H9 (cell line): Measurements from ENCODE around the gene PPP1R13B. TPM values are rescaled to one million over a fixed set of nuclear protein-coding genes. Genes with fewer than 3 reads are reported as not detected.

ENCODE experiments used
- DNase-seq: peaks from one replicate; pipeline ENCODE4 v3.0.0-alpha.2; 2017
- H2AFZ ChIP-seq: one replicate; pipeline ENCODE4 v1.6.1; 2013; ENCODE audit warnings: mild to moderate bottlenecking, low read length, control low read depth, moderate library complexity
- H2AK5ac ChIP-seq: 2 replicates; pipeline ENCODE4 v1.6.1; 2013; ENCODE audit warnings: low read length, control low read depth, mixed read lengths; ENCODE audit not compliant: insufficient read length
- H2BK120ac ChIP-seq: one replicate; pipeline ENCODE4 v1.6.1; 2013; ENCODE audit warnings: low read depth, mild to moderate bottlenecking, low read length, control low read depth, inconsistent platforms; ENCODE audit not compliant: poor library complexity, severe bottlenecking
- H2BK12ac ChIP-seq: 2 replicates; pipeline ENCODE4 v1.6.1; 2013; ENCODE audit warnings: low read length, control low read depth, mixed read lengths, low read depth; ENCODE audit not compliant: insufficient read length
- H2BK15ac ChIP-seq: 2 replicates; pipeline ENCODE4 v1.6.1; 2013; ENCODE audit warnings: low read depth, low read length, control low read depth
- H2BK20ac ChIP-seq: one replicate; pipeline ENCODE4 v1.6.1; 2013; ENCODE audit warnings: low read depth, mild to moderate bottlenecking, low read length, control low read depth, inconsistent platforms; ENCODE audit not compliant: poor library complexity, severe bottlenecking
- H2BK5ac ChIP-seq: 2 replicates; pipeline ENCODE4 v1.6.1; 2013; ENCODE audit warnings: low read length, control low read depth, mixed read lengths; ENCODE audit not compliant: insufficient read length
- H3K14ac ChIP-seq: 2 replicates; pipeline ENCODE4 v1.6.1; 2013; ENCODE audit warnings: low read length, control low read depth; ENCODE audit not compliant: insufficient read depth
- H3K18ac ChIP-seq: 2 replicates; pipeline ENCODE4 v1.6.1; 2013; ENCODE audit warnings: low read depth, mild to moderate bottlenecking, mixed read lengths, low read length, control low read depth; ENCODE audit not compliant: insufficient read length
- H3K23ac ChIP-seq: 2 replicates; pipeline ENCODE4 v1.6.1; 2013; ENCODE audit warnings: low read length, control low read depth, mixed read lengths, low read depth; ENCODE audit not compliant: insufficient read length
- H3K23me2 ChIP-seq: 2 replicates; pipeline ENCODE4 v1.6.1; 2013; ENCODE audit warnings: low read depth, mild to moderate bottlenecking, mixed read lengths, low read length, control low read depth; ENCODE audit not compliant: insufficient read length, poor library complexity, severe bottlenecking
- H3K27ac ChIP-seq: 2 replicates; pipeline ENCODE4 v1.5.1; 2013; ENCODE audit warnings: low read length, control low read depth, mixed read lengths, low read depth; ENCODE audit not compliant: insufficient read length
- H3K27me3 ChIP-seq: 2 replicates; pipeline ENCODE4 v1.6.1; 2013; ENCODE audit warnings: low read length, control low read depth, inconsistent platforms; ENCODE audit not compliant: insufficient read depth
- H3K4ac ChIP-seq: 2 replicates; pipeline ENCODE4 v1.6.1; 2013; ENCODE audit warnings: low read depth, mild to moderate bottlenecking, control low read depth, inconsistent platforms, low read length, moderate library complexity
- H3K4me1 ChIP-seq: 2 replicates; pipeline ENCODE4 v1.6.1; 2013; ENCODE audit warnings: low read length, control low read depth, inconsistent platforms; ENCODE audit not compliant: insufficient read depth
- H3K4me2 ChIP-seq: 2 replicates; pipeline ENCODE4 v1.6.1; 2013; ENCODE audit warnings: low read length, control low read depth, mixed read lengths; ENCODE audit not compliant: insufficient read length, insufficient read depth
- H3K56ac ChIP-seq: 2 replicates; pipeline ENCODE4 v1.6.1; 2013; ENCODE audit warnings: low read depth, mild to moderate bottlenecking, mixed read lengths, low read length, control low read depth; ENCODE audit not compliant: insufficient read length
- H3K79me1 ChIP-seq: 2 replicates; pipeline ENCODE4 v1.6.1; 2013; ENCODE audit warnings: low read depth, mild to moderate bottlenecking, moderate library complexity, low read length, control low read depth, inconsistent platforms; ENCODE audit not compliant: insufficient read depth, poor library complexity, severe bottlenecking
- H3K79me2 ChIP-seq: 2 replicates; pipeline ENCODE4 v1.6.1; 2013; ENCODE audit warnings: low read length, control low read depth, inconsistent platforms; ENCODE audit not compliant: insufficient read depth
- H3K9ac ChIP-seq: 2 replicates; pipeline ENCODE4 v1.6.1; 2013; ENCODE audit warnings: low read length, control low read depth, mixed read lengths; ENCODE audit not compliant: insufficient read length; ENCODE audit errors: extremely low read depth
- H3K9me3 ChIP-seq: one replicate; pipeline ENCODE4 v1.6.1; 2013; ENCODE audit warnings: low read depth, low read length, inconsistent platforms; ENCODE audit not compliant: control insufficient read depth
- H3T11ph ChIP-seq: one replicate; pipeline ENCODE4 v1.6.1; 2013; ENCODE audit warnings: mild to moderate bottlenecking, low read length, control low read depth, inconsistent platforms
- H4K20me1 ChIP-seq: one replicate; pipeline ENCODE4 v1.6.1; 2013; ENCODE audit not compliant: control insufficient read depth, insufficient read length, insufficient read depth
- H4K5ac ChIP-seq: 2 replicates; pipeline ENCODE4 v1.6.1; 2013; ENCODE audit warnings: low read depth, mild to moderate bottlenecking, mixed read lengths, low read length, control low read depth; ENCODE audit not compliant: insufficient read length
- H4K8ac ChIP-seq: replicated peaks from 2 replicates; pipeline ENCODE4 v1.6.1; 2013; ENCODE audit warnings: low read length, control low read depth, mixed read lengths, low read depth; ENCODE audit not compliant: insufficient read length
- H4K91ac ChIP-seq: 2 replicates; pipeline ENCODE4 v1.6.1; 2013; ENCODE audit warnings: low read depth, mild to moderate bottlenecking, moderate library complexity, mixed read lengths, low read length, control low read depth; ENCODE audit not compliant: insufficient read length
- H3K27ac Mint-ChIP-seq, 3 experiments: 2 replicates in 2 of 3; 3 replicates in 1 of 3; pipeline ENCODE4 v1.8.0; 2020 to 2021; ENCODE audit warnings: mixed read lengths in 3 of 3, mild to moderate bottlenecking in 1 of 3, moderate library complexity in 1 of 3
- H3K27me3 Mint-ChIP-seq: 2 replicates; pipeline ENCODE4 v1.8.0; 2021; ENCODE audit warnings: low read depth, mild to moderate bottlenecking, moderate library complexity, mixed read lengths
- H3K36me3 Mint-ChIP-seq, 3 experiments: 2 replicates in 2 of 3; 3 replicates in 1 of 3; pipeline ENCODE4 v1.8.0; 2020 to 2021; ENCODE audit warnings: low read depth in 3 of 3, mixed read lengths in 3 of 3; ENCODE audit not compliant: insufficient read depth in 1 of 3
- H3K4me1 Mint-ChIP-seq, 2 experiments: 2 replicates each; pipeline ENCODE4 v1.8.0; 2020; ENCODE audit warnings: mixed read lengths in 2 of 2
- H3K4me3 Mint-ChIP-seq, 2 experiments: 2 replicates in 1 of 2; 3 replicates in 1 of 2; pipeline ENCODE4 v1.8.0; 2020 to 2021; ENCODE audit warnings: mild to moderate bottlenecking in 2 of 2, mixed read lengths in 2 of 2, moderate library complexity in 1 of 2
- H3K9me3 Mint-ChIP-seq, 2 experiments: 2 replicates in 1 of 2; 3 replicates in 1 of 2; pipeline ENCODE4 v1.8.0; 2020; ENCODE audit warnings: mild to moderate bottlenecking in 2 of 2, mixed read lengths in 2 of 2, moderate library complexity in 1 of 2
- WGBS: extraction: QIAGEN DNeasy Blood & Tissue Kit; methylation state at CpG from one replicate; pipeline ENCODE4 v1.1.7; 2013; ENCODE audit warnings: missing lambda C conversion rate, low lambda C conversion rate, mixed read lengths; ENCODE audit not compliant: insufficient read length; ENCODE audit errors: extremely low coverage; 5-methylcytosine and 5-hydroxymethylcytosine counted together
- total RNA-seq: library from RNA; stranded (reverse); gene quantifications from 2 replicates; pipeline ENCODE4 v1.2.1, GENCODE V29; 2021
- TF ChIP-seq, protein P1 (sequence below): fragments of 200-600 bp; sonication (generic); conservative IDR thresholded peaks from 3 replicates; pipeline ENCODE4 v1.8.0; 2021; ENCODE audit warnings: antibody characterized with exemption, mild to moderate bottlenecking

The PPP1R13B gene
- total RNA-seq, 1 experiment from 2014 or later, result 6.0 TPM

GRCh38 chr14:103743691-103744090 is 103.7 kb downstream of the PPP1R13B start:
- H3K4me3 Mint-ChIP-seq, result no peak overlapping the region
- peak overlapping the region in 2 of 3 experiments; percentile 52 to 55; a peak in 2 of 7 replicates for H3K27ac Mint-ChIP-seq
- H2BK20ac ChIP-seq, result no peak overlapping the region
- no peak overlapping the region for H2BK120ac ChIP-seq
- no peak overlapping the region for H2BK12ac ChIP-seq
- no peak overlapping the region for H3K27ac ChIP-seq
- no peak overlapping the region for H3K9ac ChIP-seq
- WGBS, result no CpG with 5 or more reads among the region's 15 CpGs
- H3K36me3 Mint-ChIP-seq, result peaks cover 3 to 11% (median 7%) of the 10 kb centered on the region in 3 experiments; a peak in 5 of 7 replicates
- no peaks in the 10 kb centered on the region for H3K79me1 ChIP-seq
- peaks cover 6% of the 10 kb centered on the region; the same call in 1 of the 2 replicates for H3K4me1 ChIP-seq
- H4K91ac ChIP-seq, result no peak overlapping the region
- H3T11ph ChIP-seq, result no peak overlapping the region
- no peaks in the 10 kb centered on the region for H3K27me3 ChIP-seq
- no peak overlapping the region for H4K8ac ChIP-seq
- no peak overlapping the region for H3K56ac ChIP-seq
- H3K4me2 ChIP-seq, result no peak overlapping the region
- no peak overlapping the region for H2AK5ac ChIP-seq
- peaks cover 16 to 19% of the 10 kb centered on the region in 2 experiments for H3K4me1 Mint-ChIP-seq
- H3K23me2 ChIP-seq, result no peaks in the 10 kb centered on the region
- no peaks in the 10 kb centered on the region for H4K20me1 ChIP-seq
- no peak overlapping the region for H4K5ac ChIP-seq
- H2BK5ac ChIP-seq, result no peak overlapping the region
- no peak overlapping the region for H3K18ac ChIP-seq
- TF ChIP-seq, protein P1, sequence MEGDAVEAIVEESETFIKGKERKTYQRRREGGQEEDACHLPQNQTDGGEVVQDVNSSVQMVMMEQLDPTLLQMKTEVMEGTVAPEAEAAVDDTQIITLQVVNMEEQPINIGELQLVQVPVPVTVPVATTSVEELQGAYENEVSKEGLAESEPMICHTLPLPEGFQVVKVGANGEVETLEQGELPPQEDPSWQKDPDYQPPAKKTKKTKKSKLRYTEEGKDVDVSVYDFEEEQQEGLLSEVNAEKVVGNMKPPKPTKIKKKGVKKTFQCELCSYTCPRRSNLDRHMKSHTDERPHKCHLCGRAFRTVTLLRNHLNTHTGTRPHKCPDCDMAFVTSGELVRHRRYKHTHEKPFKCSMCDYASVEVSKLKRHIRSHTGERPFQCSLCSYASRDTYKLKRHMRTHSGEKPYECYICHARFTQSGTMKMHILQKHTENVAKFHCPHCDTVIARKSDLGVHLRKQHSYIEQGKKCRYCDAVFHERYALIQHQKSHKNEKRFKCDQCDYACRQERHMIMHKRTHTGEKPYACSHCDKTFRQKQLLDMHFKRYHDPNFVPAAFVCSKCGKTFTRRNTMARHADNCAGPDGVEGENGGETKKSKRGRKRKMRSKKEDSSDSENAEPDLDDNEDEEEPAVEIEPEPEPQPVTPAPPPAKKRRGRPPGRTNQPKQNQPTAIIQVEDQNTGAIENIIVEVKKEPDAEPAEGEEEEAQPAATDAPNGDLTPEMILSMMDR, result no peak
- no peak overlapping the region for H2AFZ ChIP-seq
- no peaks in the 10 kb centered on the region for H3K9me3 Mint-ChIP-seq
- H3K14ac ChIP-seq, result no peak overlapping the region
- H3K23ac ChIP-seq, result no peak overlapping the region
- no peak for DNase-seq
- no peaks in the 10 kb centered on the region for H3K9me3 ChIP-seq
- H3K27me3 Mint-ChIP-seq, result no peaks in the 10 kb centered on the region
- H2BK15ac ChIP-seq, result no peak overlapping the region
- no peak overlapping the region for H3K4ac ChIP-seq
- no peaks in the 10 kb centered on the region for H3K79me2 ChIP-seq
